ENCODE measurements around the gene CBS. TPM values are rescaled to one million over a fixed set of nuclear protein-coding genes. Genes with fewer than 3 reads are reported as not detected.

CBS gene
- polyA plus RNA-seq, 2 of the 4 experiments (the other 2 are of a cell fraction) = 13.7 to 38.3 TPM

DNA sequence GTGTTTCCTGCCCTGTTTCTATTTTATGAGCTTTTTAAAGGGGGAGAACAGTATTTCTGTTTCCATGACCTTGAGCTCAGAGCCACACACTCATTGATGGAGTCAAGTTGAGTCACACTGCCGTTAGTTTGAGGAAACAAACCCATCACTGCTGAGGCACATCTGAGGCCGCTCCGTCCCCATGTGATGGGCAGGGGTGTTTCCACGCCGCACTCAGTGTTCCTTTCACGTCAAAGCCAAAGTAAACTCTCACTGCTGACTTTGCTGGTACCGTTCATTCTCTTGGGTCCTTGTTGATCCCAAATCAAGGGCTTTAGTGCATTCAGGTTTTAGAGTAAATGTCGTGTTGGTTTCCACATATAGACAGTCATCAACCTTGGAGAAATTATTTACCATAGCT lies 52.5 kb downstream of the CBS start:
- no peak for DNase-seq (ENCODE audit: low read depth in 1 of 2, low spot score in 1 of 2)
- ChIA-PET CTCF (no interaction called here), POLR2A (no interaction called here)
- H3K4me2 ChIP-seq = no peak overlapping the region
- TF ChIP-seq REST (IDR thresholded peaks at IDR 0.05) = no peak
- no peak for TF ChIP-seq ZC3H11A (IDR thresholded peaks at IDR 0.05)
- no peak for TF ChIP-seq MAFK (IDR thresholded peaks at IDR 0.05; ENCODE audit: partially characterized antibody)
- TF ChIP-seq KDM1A (IDR thresholded peaks at IDR 0.05; ENCODE audit: low read depth) = no peak
- no peak for TF ChIP-seq MYC (IDR thresholded peaks at IDR 0.05; ENCODE audit: borderline replicate concordance, low read length)
- TF ChIP-seq POLR2A (IDR thresholded peaks at IDR 0.05; ENCODE audit: low read length) = no peak
- no peak for TF ChIP-seq ZSCAN20 (CRISPR knock-in tag; IDR thresholded peaks at IDR 0.05)
- no peak for TF ChIP-seq CTCF (IDR thresholded peaks at IDR 0.05)
- TF ChIP-seq CBX2 (IDR thresholded peaks at IDR 0.05; ENCODE audit: borderline replicate concordance, low read depth) = no peak
- no peak for TF ChIP-seq CHD2 (IDR thresholded peaks at IDR 0.05; ENCODE audit: low read length, partially characterized antibody)
- TF ChIP-seq, protein P1, sequence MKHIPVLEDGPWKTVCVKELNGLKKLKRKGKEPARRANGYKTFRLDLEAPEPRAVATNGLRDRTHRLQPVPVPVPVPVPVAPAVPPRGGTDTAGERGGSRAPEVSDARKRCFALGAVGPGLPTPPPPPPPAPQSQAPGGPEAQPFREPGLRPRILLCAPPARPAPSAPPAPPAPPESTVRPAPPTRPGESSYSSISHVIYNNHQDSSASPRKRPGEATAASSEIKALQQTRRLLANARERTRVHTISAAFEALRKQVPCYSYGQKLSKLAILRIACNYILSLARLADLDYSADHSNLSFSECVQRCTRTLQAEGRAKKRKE (CRISPR knock-in tag; IDR thresholded peaks at IDR 0.05; ENCODE audit: low read depth) = no peak
- no peak overlapping the region for H3K27ac ChIP-seq
- 90% methylated on average over 8 of the region's 8 CpGs for WGBS (ENCODE audit: missing lambda C conversion rate)
- no peak overlapping the region for H3K4me3 ChIP-seq
- ATAC-seq = no peak
- no peak for FAIRE-seq
- no peaks in the 10 kb centered on the region for H3K4me1 ChIP-seq
- H3K9me3 ChIP-seq = no peaks in the 10 kb centered on the region

DNA sequence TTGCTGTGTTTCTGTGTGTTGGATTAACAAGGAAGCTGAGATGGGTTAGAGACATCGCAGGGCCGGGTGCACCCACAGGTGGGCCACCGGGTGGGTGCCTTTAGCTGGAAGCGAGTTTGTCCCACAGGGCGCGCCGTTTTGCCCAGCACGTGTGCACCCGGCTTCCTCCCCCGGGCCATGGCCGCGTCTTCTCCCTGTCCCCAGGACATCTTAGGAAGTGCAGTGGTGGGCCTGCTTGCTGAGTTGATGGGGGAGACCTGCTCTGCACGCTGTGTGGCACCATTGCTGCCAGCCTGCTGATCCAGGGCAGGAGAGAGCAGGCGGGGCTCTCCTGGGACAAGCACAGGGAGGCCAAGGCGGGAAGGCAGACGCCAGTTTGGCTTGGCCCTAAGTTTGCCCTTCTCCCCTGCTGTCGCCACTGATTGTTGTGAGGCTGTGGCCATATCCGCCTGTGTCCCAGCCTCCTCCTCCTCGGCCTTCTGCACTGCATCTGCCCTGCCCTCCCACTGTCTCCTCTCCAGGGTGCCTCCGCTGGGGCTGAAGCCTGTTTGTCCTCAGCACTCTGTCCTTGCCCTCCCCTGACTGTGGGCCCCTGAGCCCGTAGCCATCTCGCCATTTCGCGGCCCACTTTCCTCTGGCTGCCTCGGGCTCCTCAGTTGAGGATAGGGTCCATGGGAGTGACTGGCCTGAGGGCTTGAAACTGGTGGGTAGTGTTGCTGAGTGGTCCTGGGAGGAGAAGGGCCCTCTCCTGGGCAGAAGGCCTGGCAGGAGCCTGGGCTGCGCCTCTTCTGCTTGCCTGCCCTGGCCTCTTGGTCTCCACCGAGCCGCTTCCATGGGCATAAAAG lies 53.7 kb downstream of the CBS start:
- CTCF ChIA-PET = no interaction called here
- 95% methylated on average over 24 of the region's 28 CpGs for WGBS (ENCODE audit: missing lambda C conversion rate)
- DNase-seq (ENCODE audit: low read depth in 1 of 2, low spot score in 1 of 2) (no peak), FAIRE-seq (no peak), ATAC-seq (no peak)
- H3K4me1 ChIP-seq = no peaks in the 10 kb centered on the region
- no peak for TF ChIP-seq SMC3 (IDR thresholded peaks at IDR 0.05)
- no peak for TF ChIP-seq MAZ (IDR thresholded peaks at IDR 0.05; ENCODE audit: borderline replicate concordance, low read depth, low read length)
- no peak for TF ChIP-seq MAFK (IDR thresholded peaks at IDR 0.05; ENCODE audit: partially characterized antibody)
- TF ChIP-seq JUN (IDR thresholded peaks at IDR 0.05) = no peak
- TF ChIP-seq ESRRA (IDR thresholded peaks at IDR 0.05; ENCODE audit: borderline replicate concordance, low read length) = no peak
- no peak for TF ChIP-seq RNF2 (IDR thresholded peaks at IDR 0.05; ENCODE audit: borderline replicate concordance, low read depth)
- no peak for TF ChIP-seq POLR2AphosphoS2 (conservative IDR thresholded peaks at IDR 0.05; ENCODE audit: low read length)
- TF ChIP-seq RCOR1 (IDR thresholded peaks at IDR 0.05; ENCODE audit: low read depth, low read length) = no peak
- TF ChIP-seq CBX2 (IDR thresholded peaks at IDR 0.05; ENCODE audit: borderline replicate concordance, low read depth) = no peak
- no peak for TF ChIP-seq HDAC2 (IDR thresholded peaks at IDR 0.05)
- TF ChIP-seq HOXB5 (CRISPR knock-in tag; IDR thresholded peaks at IDR 0.05) = no peak
- TF ChIP-seq RFX5 (IDR thresholded peaks at IDR 0.05) = no peak
- TF ChIP-seq REST (IDR thresholded peaks at IDR 0.05) = no peak
- no peak for TF ChIP-seq KDM1A (IDR thresholded peaks at IDR 0.05; ENCODE audit: low read depth)
- H3K4me2 ChIP-seq = no peak overlapping the region
- POLR2A ChIA-PET = no interaction called here
- H3K9me3 ChIP-seq = no peaks in the 10 kb centered on the region
- no peak overlapping the region for H3K4me3 ChIP-seq
- H3K27ac ChIP-seq = no peak overlapping the region

Data from A549 (cell line).